DMS53 treated with DMSO at 0.1 percent for 48 hours (cell line): ENCODE measurements around the gene CD244.

ENCODE experiments used
- DNase-seq: peaks from one replicate; lab custom pipeline; 2025; ENCODE audit not compliant: unreplicated experiment; lab: John Stamatoyannopoulos, UW

Gene CD244

GRCh38 chr1:160813215-160813614, 49.5 kb downstream of the CD244 start:
- DNase-seq, result peak; percentile 91

- no peak for DNase-seq
These were observed 51.5 kb downstream of the CD244 start for GRCh38 chr1:160811147-160811546.

GRCh38 chr1:160810486-160810885, 52.2 kb downstream of the CD244 start:
- DNase-seq, result no peak

- no peak for DNase-seq
These were observed 54.4 kb downstream of the CD244 start for GRCh38 chr1:160808289-160808688.

- DNase-seq, result no peak
These were observed 54.9 kb downstream of the CD244 start for GRCh38 chr1:160807738-160808137.

- DNase-seq, result no peak
These were observed 55.4 kb downstream of the CD244 start for GRCh38 chr1:160807247-160807646.

GRCh38 chr1:160806784-160807183, 55.9 kb downstream of the CD244 start:
- no peak for DNase-seq

- DNase-seq, result no peak
These were observed 56.5 kb downstream of the CD244 start for GRCh38 chr1:160806109-160806665.

- DNase-seq, result no peak
These were observed 60.7 kb downstream of the CD244 start for GRCh38 chr1:160801836-160802580.

- DNase-seq, result no peak
These were observed 61.9 kb downstream of the CD244 start for GRCh38 chr1:160800645-160801408.

GRCh38 chr1:160800142-160800541, 62.5 kb downstream of the CD244 start:
- no peak for DNase-seq

GRCh38 chr1:160799641-160800040, 63.0 kb downstream of the CD244 start:
- DNase-seq, result no peak

GRCh38 chr1:160798439-160798838, 64.2 kb downstream of the CD244 start:
- DNase-seq, result no peak

- DNase-seq, result no peak
These were observed 64.8 kb downstream of the CD244 start for GRCh38 chr1:160797861-160798273.

- no peak for DNase-seq
These were observed 65.4 kb downstream of the CD244 start for GRCh38 chr1:160797271-160797709.

- DNase-seq, result no peak
These were observed 66.7 kb downstream of the CD244 start, which contains the start of gene LY9 for GRCh38 chr1:160795951-160796383. Gene LY9, plus strand, starts transcription at chr1:160796174. Its CDS starts 14 bp downstream, at chr1:160796188.

GRCh38 chr1:160794376-160794775, 68.3 kb downstream of the CD244 start:
- no peak for DNase-seq

- DNase-seq, result no peak
These were observed 72.7 kb downstream of the CD244 start for GRCh38 chr1:160789702-160790611.

GRCh38 chr1:160789051-160789701, 73.5 kb downstream of the CD244 start:
- DNase-seq, result no peak
